GM12878 (cell line): ENCODE results near the gene SHROOM2. TPM values are rescaled to one million over a fixed set of nuclear protein-coding genes. Genes with fewer than 3 reads are reported as not detected.

ENCODE experiments used
- BACH1 ChIP-seq: fragments of 450-650 bp; IDR thresholded peaks from 2 replicates; pipeline ENCODE4 v1.6.1; 2017; ENCODE audit warnings: mild to moderate bottlenecking, borderline replicate concordance
- BCL11A ChIP-seq: IDR thresholded peaks from 2 replicates; pipeline ENCODE4 v1.6.1; 2011; ENCODE audit warnings: low read depth, low read length
- CBFB ChIP-seq: IDR thresholded peaks from 2 replicates; pipeline ENCODE4 v1.6.1; 2016; ENCODE audit warnings: antibody characterized with exemption, low read depth
- CHD4 ChIP-seq: fragments of 200-600 bp; sonication (generic); IDR thresholded peaks from 2 replicates; pipeline ENCODE4 v1.6.1; 2016; ENCODE audit warnings: mild to moderate bottlenecking
- CREM ChIP-seq: IDR thresholded peaks from 2 replicates; pipeline ENCODE4 v1.6.1; 2014; ENCODE audit warnings: antibody characterized with exemption, low read depth
- EED ChIP-seq: sonication (generic); IDR thresholded peaks from 2 replicates; pipeline ENCODE4 v1.6.1; 2016; ENCODE audit warnings: antibody characterized with exemption, low read depth
- EP300 ChIP-seq, 2 experiments: fragments of 150-350 bp in 1 of 2; IDR thresholded peaks; 2 replicates each; pipeline ENCODE4 v1.6.1; 2011 to 2012; ENCODE audit warnings: low read depth in 2 of 2, low read length in 2 of 2, borderline replicate concordance in 1 of 2, improper control_type of control experiment in 1 of 2, inconsistent platforms in 1 of 2; ENCODE audit not compliant: control insufficient read depth in 1 of 2
- GATAD2B ChIP-seq: fragments of 450-650 bp; conservative IDR thresholded peaks from 2 replicates; pipeline ENCODE4 v1.6.1; 2017; ENCODE audit warnings: low read depth, mild to moderate bottlenecking, moderate library complexity
- IKZF1 ChIP-seq: fragments of 450-650 bp; conservative IDR thresholded peaks from 2 replicates; pipeline ENCODE4 v1.6.1; 2017; ENCODE audit warnings: antibody characterized with exemption, mild to moderate bottlenecking
- IRF4 ChIP-seq: IDR thresholded peaks from 2 replicates; pipeline ENCODE4 v1.6.1; 2011; ENCODE audit warnings: low read depth, low read length
- KDM1A ChIP-seq: fragments of 200-600 bp; sonication (generic); IDR thresholded peaks from 2 replicates; pipeline ENCODE4 v1.6.1; 2016; ENCODE audit warnings: borderline replicate concordance
- KLF5 ChIP-seq: fragments of 450-650 bp; IDR thresholded peaks from 2 replicates; pipeline ENCODE4 v1.6.1; 2014; ENCODE audit warnings: mild to moderate bottlenecking; ENCODE audit not compliant: partially characterized antibody
- MEF2A ChIP-seq: IDR thresholded peaks from 2 replicates; pipeline ENCODE4 v1.6.1; 2011; ENCODE audit warnings: low read depth, mild to moderate bottlenecking, low read length, moderate library complexity; ENCODE audit not compliant: insufficient read depth
- MTA2 ChIP-seq: fragments of 450-650 bp; IDR thresholded peaks from 2 replicates; pipeline ENCODE4 v1.6.1; 2016; ENCODE audit warnings: low read depth, mild to moderate bottlenecking, moderate library complexity
- MXI1 ChIP-seq: fragments of 150-350 bp; IDR thresholded peaks from 2 replicates; pipeline ENCODE4 v1.6.1; 2011; ENCODE audit warnings: low read depth, mild to moderate bottlenecking, inconsistent platforms, low read length, improper control_type of control experiment
- NFIC ChIP-seq: IDR thresholded peaks from 2 replicates; pipeline ENCODE4 v1.6.1; 2012; ENCODE audit warnings: low read depth, mild to moderate bottlenecking, inconsistent platforms, low read length, moderate library complexity
- NFXL1 ChIP-seq: fragments of 450-650 bp; IDR thresholded peaks from 2 replicates; pipeline ENCODE4 v1.6.1; 2017; ENCODE audit warnings: antibody characterized with exemption, mild to moderate bottlenecking, borderline replicate concordance
- NFYB ChIP-seq: IDR thresholded peaks from 2 replicates; pipeline ENCODE4 v1.6.1; 2011; ENCODE audit warnings: low read depth, mild to moderate bottlenecking, low read length, improper control_type of control experiment, moderate library complexity; ENCODE audit not compliant: insufficient read depth
- NR2F1 ChIP-seq: fragments of 450-650 bp; conservative IDR thresholded peaks from 2 replicates; pipeline ENCODE4 v1.6.1; 2017; ENCODE audit warnings: mild to moderate bottlenecking
- NRF1 ChIP-seq: conservative IDR thresholded peaks from 2 replicates; pipeline ENCODE4 v1.6.1; 2011; ENCODE audit warnings: mild to moderate bottlenecking, low read depth, low read length, improper control_type of control experiment
- PAX5 ChIP-seq: IDR thresholded peaks from 2 replicates; pipeline ENCODE4 v1.6.1; 2011; ENCODE audit warnings: low read depth, low read length, borderline replicate concordance
- PAX8 ChIP-seq: fragments of 450-650 bp; IDR thresholded peaks from 2 replicates; pipeline ENCODE4 v1.6.1; 2017; ENCODE audit warnings: mild to moderate bottlenecking, moderate library complexity
- PKNOX1 ChIP-seq: fragments of 450-650 bp; IDR thresholded peaks from 2 replicates; pipeline ENCODE4 v1.6.1; 2016; ENCODE audit warnings: mild to moderate bottlenecking
- RAD21 ChIP-seq: IDR thresholded peaks from 2 replicates; pipeline ENCODE4 v1.6.1; 2011; ENCODE audit warnings: mild to moderate bottlenecking, low read depth, low read length, moderate library complexity; ENCODE audit not compliant: insufficient read depth
- RB1 ChIP-seq: fragments of 450-650 bp; formaldehyde crosslinking; IDR thresholded peaks from 2 replicates; pipeline ENCODE4 v1.6.1; 2017; ENCODE audit warnings: mild to moderate bottlenecking, borderline replicate concordance
- RFX5 ChIP-seq: IDR thresholded peaks from 2 replicates; pipeline ENCODE4 v1.6.1; 2011; ENCODE audit warnings: low read depth, low read length, improper control_type of control experiment
- RUNX3 ChIP-seq: IDR thresholded peaks from 2 replicates; pipeline ENCODE4 v1.6.1; 2012; ENCODE audit warnings: low read length, inconsistent platforms
- SKIL ChIP-seq: fragments of 450-650 bp; IDR thresholded peaks from 2 replicates; pipeline ENCODE4 v1.6.1; 2017; ENCODE audit warnings: mild to moderate bottlenecking, low read depth, inconsistent platforms; ENCODE audit not compliant: poor library complexity, severe bottlenecking
- SREBF2 ChIP-seq: IDR thresholded peaks from 2 replicates; pipeline ENCODE4 v1.6.1; 2012; ENCODE audit warnings: mild to moderate bottlenecking, low read length
- SRF ChIP-seq, 2 experiments: IDR thresholded peaks; 2 replicates each; pipeline ENCODE4 v1.6.1; 2011; ENCODE audit warnings: low read depth in 2 of 2, low read length in 2 of 2, mild to moderate bottlenecking in 1 of 2, moderate library complexity in 1 of 2
- STAT1 ChIP-seq: fragments of 450-650 bp; conservative IDR thresholded peaks from 2 replicates; pipeline ENCODE4 v1.6.1; 2014; ENCODE audit warnings: antibody characterized with exemption, mild to moderate bottlenecking
- TCF12 ChIP-seq: IDR thresholded peaks from 2 replicates; pipeline ENCODE4 v1.6.1; 2011; ENCODE audit warnings: low read depth, mild to moderate bottlenecking, low read length
- TCF7 ChIP-seq: IDR thresholded peaks from 2 replicates; pipeline ENCODE4 v1.6.1; 2014; ENCODE audit warnings: antibody characterized with exemption, borderline replicate concordance
- polyA plus RNA-seq, 11 experiments: library from polyadenylated mRNA; depleted of rRNA in 4 of 11; unstranded in 6 of 11; stranded (reverse) in 5 of 11; fragments of >200 nt; fragmentation: Nextera tagmentation in 4 of 11; fragmentation: Illumina TruSeq in 1 of 11; extraction: Ambion mirVana in 4 of 11; extraction: Trizol in 1 of 11; gene quantifications; 1 replicate in 1 of 11; 2 replicates in 10 of 11; pipeline versions ENCODE4 v1.2.1 to v1.2.3, GENCODE V29; 2011 to 2016; ENCODE audit warnings: inconsistent platforms in 2 of 11, missing spikeins in 2 of 11, low read depth in 1 of 11
- total RNA-seq, 4 experiments: library from RNA; depleted of rRNA in 3 of 4; stranded (reverse); fragments of >200 nt in 3 of 4; fragmentation: Illumina TruSeq in 1 of 4; extraction: Trizol in 1 of 4; gene quantifications; 2 replicates each; pipeline versions ENCODE4 v1.2.1 to v1.2.3, GENCODE V29; 2013 to 2021

SHROOM2 gene
- total and polyA plus RNA-seq, 10 of the 15 experiments (the other 5 are each of a cell fraction or from before 2014, with no cell fraction given) = under 0.01 to 0.15 (median 0.09) TPM; not detected in 2

GRCh38 chrX:9943420-9943819 is 157.2 kb downstream of the SHROOM2 start (continued):
- TF ChIP-seq IRF4 (peak; percentile 49; the same call in 1 of the 2 replicates), EP300 (IDR thresholded peaks at IDR 0.05; ENCODE audit: borderline replicate concordance in 1 of 2, control insufficient read depth in 1 of 2, low read depth in 2 of 2, low read length in 2 of 2) (peak; percentile 22 to 72; a peak in 2 of 4 replicates), NR2F1 (0 out of 2 replicates have a peak, but pooled peaks have one; percentile 37), NFXL1 (no peak), PAX8 (no peak), BCL11A (peak; percentile 64; the same call in 1 of the 2 replicates), CHD4 (no peak), NRF1 (no peak), NFIC (peak; percentile 19; the same call in 1 of the 2 replicates), KDM1A (no peak), CREM (0 out of 2 replicates have a peak, but pooled peaks have one; percentile 12), CBFB (0 out of 2 replicates have a peak, but pooled peaks have one; percentile 36), PKNOX1 (peak; percentile 46; the same call in 1 of the 2 replicates), RUNX3 (peak; percentile 80), SREBF2 (no peak), MTA2 (peak; percentile 59; the same call in 1 of the 2 replicates), SKIL (no peak), RFX5 (no peak), MEF2A (no peak), STAT1 (no peak), BACH1 (no peak), KLF5 (no peak), GATAD2B (0 out of 2 replicates have a peak, but pooled peaks have one; percentile 19), EED (peak; percentile 41; the same call in 1 of the 2 replicates), TCF12 (peak; percentile 86), MXI1 (no peak), PAX5 (peak; percentile 74), SRF (IDR thresholded peaks at IDR 0.05; ENCODE audit: low read depth in 2 of 2, low read length in 2 of 2) (no peak), RAD21 (no peak), NFYB (no peak), IKZF1 (peak; percentile 33; the same call in 1 of the 2 replicates), RB1 (no peak), TCF7 (no peak)
